Measurements from ENCODE around the gene C5orf15.

Gene C5orf15

GRCh38 chr5:133952729-133953567 lies 15.5 kb downstream of the C5orf15 start:
- Histone ChIP-seq H3K27me3 (ENCODE audit: insufficient read depth, low read length) (no peaks in the 10 kb centered on the region), H3K79me2 (ENCODE audit: insufficient read depth, low read length) (no peaks in the 10 kb centered on the region), H3K4me2 (ENCODE audit: low read length) (no peak overlapping the region), H3F3A (ENCODE audit: insufficient read depth, low read length) (no peaks in the 10 kb centered on the region), H3K27ac (ENCODE audit: low read depth, low read length, poor library complexity, severe bottlenecking) (no peak overlapping the region), H3K9me2 (ENCODE audit: low read depth, low read length) (no peaks in the 10 kb centered on the region), H3K4me3 (ENCODE audit: low read depth, low read length, poor library complexity, severe bottlenecking) (no peak overlapping the region), H3K9ac (ENCODE audit: low read length) (no peak overlapping the region), H2AFZ (ENCODE audit: low read length) (no peak overlapping the region), H3K9me3 (ENCODE audit: low read length) (no peaks in the 10 kb centered on the region), H3K36me3 (ENCODE audit: insufficient read depth, low read length) (peaks cover 12% of the 10 kb centered on the region), H3K4me1 (ENCODE audit: insufficient read depth, low read length, severe bottlenecking) (peaks cover 11% of the 10 kb centered on the region), H4K20me1 (ENCODE audit: insufficient read depth, low read length) (no peaks in the 10 kb centered on the region)
- no peak for TF ChIP-seq EZH2 (IDR thresholded peaks at IDR 0.05; ENCODE audit: borderline replicate concordance, low read length)
- TF ChIP-seq CTCF (IDR thresholded peaks at IDR 0.05; ENCODE audit: low read length): no peak

DNA sequence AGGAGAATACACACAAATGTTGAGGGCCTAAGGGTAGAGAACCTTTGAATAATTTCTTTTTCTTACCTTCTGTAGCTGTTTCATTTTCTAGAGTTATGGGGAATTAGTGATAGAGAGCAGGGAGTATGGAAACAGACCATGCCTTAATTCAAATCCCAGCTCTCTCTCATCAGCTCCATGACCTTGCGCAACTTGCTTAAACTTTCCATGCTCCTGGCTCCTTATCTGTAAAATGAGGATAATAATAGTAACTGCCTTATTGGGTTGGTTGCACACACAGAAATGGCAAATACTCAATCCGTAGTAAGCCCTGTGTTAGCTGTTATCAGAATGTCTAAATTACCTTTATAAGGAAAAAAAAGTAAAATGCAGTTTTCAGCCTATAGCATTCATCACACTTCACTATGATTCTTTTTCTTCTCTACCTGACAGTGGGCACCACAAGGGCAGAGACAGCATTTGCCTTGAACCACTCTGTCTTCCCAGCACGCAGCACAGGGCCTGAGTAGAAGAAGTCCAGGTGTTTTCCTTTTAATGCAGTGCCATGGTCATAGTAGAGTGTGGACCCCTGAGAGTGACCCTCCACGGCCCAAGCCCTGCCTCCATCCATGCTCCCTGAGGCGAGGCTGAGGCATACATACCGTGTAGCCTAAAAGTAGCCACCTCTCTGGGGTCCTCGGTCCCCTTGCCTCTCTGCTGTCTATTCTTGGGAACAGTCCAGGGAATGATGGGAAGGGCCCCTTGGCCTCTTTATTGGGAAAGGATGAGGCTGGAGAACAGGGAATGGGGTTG lies 17.4 kb downstream of the C5orf15 start:
- Histone ChIP-seq H3K4me1 (ENCODE audit: insufficient read depth, low read length, severe bottlenecking) (no peaks in the 10 kb centered on the region), H3K9me3 (ENCODE audit: low read length) (no peaks in the 10 kb centered on the region), H2AFZ (ENCODE audit: low read length) (no peak overlapping the region), H3K4me3 (ENCODE audit: low read depth, low read length, poor library complexity, severe bottlenecking) (no peak overlapping the region), H3K79me2 (ENCODE audit: insufficient read depth, low read length) (no peaks in the 10 kb centered on the region), H3K27ac (ENCODE audit: low read depth, low read length, poor library complexity, severe bottlenecking) (no peak overlapping the region), H3K9me2 (ENCODE audit: low read depth, low read length) (no peaks in the 10 kb centered on the region), H4K20me1 (ENCODE audit: insufficient read depth, low read length) (no peaks in the 10 kb centered on the region), H3K9ac (ENCODE audit: low read length) (no peak overlapping the region), H3K4me2 (ENCODE audit: low read length) (no peak overlapping the region), H3K27me3 (ENCODE audit: insufficient read depth, low read length) (no peaks in the 10 kb centered on the region), H3K36me3 (ENCODE audit: insufficient read depth, low read length) (no peaks in the 10 kb centered on the region; the same call in 1 of the 2 replicates), H3F3A (ENCODE audit: insufficient read depth, low read length) (no peaks in the 10 kb centered on the region)
- TF ChIP-seq CTCF (IDR thresholded peaks at IDR 0.05; ENCODE audit: low read length) (no peak), EZH2 (IDR thresholded peaks at IDR 0.05; ENCODE audit: borderline replicate concordance, low read length) (no peak)

DNA sequence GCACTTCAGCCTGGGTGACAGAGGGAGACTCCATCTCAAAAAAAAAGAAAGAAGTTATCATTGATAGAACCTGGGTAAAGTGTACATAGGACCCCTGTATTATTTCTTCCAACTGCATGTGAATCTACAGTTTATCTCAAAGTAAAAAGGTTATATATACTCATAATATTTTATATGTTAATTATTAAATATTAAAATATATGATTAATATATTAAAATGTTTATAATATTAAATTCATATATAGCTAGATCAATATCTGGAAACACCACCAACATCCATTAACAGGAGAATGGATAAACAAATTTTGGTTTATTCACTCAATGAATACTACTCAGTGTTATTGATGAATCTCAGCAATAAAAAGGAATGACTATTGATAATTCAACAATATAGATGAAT lies 19.7 kb downstream of the C5orf15 start:
- no peaks in the 10 kb centered on the region for H3F3A ChIP-seq (ENCODE audit: insufficient read depth, low read length)

More for the DNA sequence above, 19.7 kb downstream of the C5orf15 start:
- Histone ChIP-seq H3K27me3 (ENCODE audit: insufficient read depth, low read length) (no peaks in the 10 kb centered on the region), H3K4me3 (ENCODE audit: low read depth, low read length, poor library complexity, severe bottlenecking) (no peak overlapping the region), H3K9ac (ENCODE audit: low read length) (no peak overlapping the region), H4K20me1 (ENCODE audit: insufficient read depth, low read length) (no peaks in the 10 kb centered on the region), H2AFZ (ENCODE audit: low read length) (no peak overlapping the region), H3K9me3 (ENCODE audit: low read length) (no peaks in the 10 kb centered on the region), H3K27ac (ENCODE audit: low read depth, low read length, poor library complexity, severe bottlenecking) (no peak overlapping the region), H3K4me2 (ENCODE audit: low read length) (no peak overlapping the region), H3K4me1 (ENCODE audit: insufficient read depth, low read length, severe bottlenecking) (no peaks in the 10 kb centered on the region), H3K79me2 (ENCODE audit: insufficient read depth, low read length) (no peaks in the 10 kb centered on the region), H3K9me2 (ENCODE audit: low read depth, low read length) (no peaks in the 10 kb centered on the region), H3K36me3 (ENCODE audit: insufficient read depth, low read length) (no peaks in the 10 kb centered on the region)
- TF ChIP-seq CTCF (IDR thresholded peaks at IDR 0.05; ENCODE audit: low read length) (no peak), EZH2 (IDR thresholded peaks at IDR 0.05; ENCODE audit: borderline replicate concordance, low read length) (no peak)

Data from OCI-LY1 (cell line).